Fibroblast of villous mesenchyme (primary cell): ENCODE results near the gene KIF6. TPM values are rescaled to one million over a fixed set of nuclear protein-coding genes. Genes with fewer than 3 reads are reported as not detected.

Source experiments
- DNase-seq: peaks from one replicate; pipeline ENCODE4 v3.0.0-alpha.2; 2010; ENCODE audit warnings: low read depth
- H3K4me3 ChIP-seq: 2 replicates; pipeline ENCODE4 v1.5.1; 2011; ENCODE audit warnings: low read depth, mild to moderate bottlenecking, low read length
- CTCF ChIP-seq: IDR thresholded peaks from 2 replicates; pipeline ENCODE4 v1.5.1; 2012; ENCODE audit warnings: low read depth, mild to moderate bottlenecking, low read length; ENCODE audit not compliant: insufficient read depth
- total RNA-seq: library from RNA; depleted of rRNA; stranded (reverse); fragments of >200 nt; gene quantifications from 2 replicates; pipeline ENCODE4 v1.2.3, GENCODE V29; 2012

KIF6 gene
- total RNA-seq, 1 donor: 0.43 TPM

- no peak for DNase-seq
- TF ChIP-seq CTCF: no peak
- H3K4me3 ChIP-seq: no peak overlapping the region
Observed at GRCh38 chr6:39344821-39345280, 380.4 kb downstream of the KIF6 start.

- no peak for DNase-seq
- H3K4me3 ChIP-seq: no peak overlapping the region
- TF ChIP-seq CTCF: no peak
Observed at GRCh38 chr6:39343396-39343870, 381.8 kb downstream of the KIF6 start.

GRCh38 chr6:39342692-39343395 is 382.4 kb downstream of the KIF6 start:
- no peak overlapping the region for H3K4me3 ChIP-seq
- no peak for DNase-seq
- no peak for TF ChIP-seq CTCF

GRCh38 chr6:39341937-39342336 is 383.3 kb downstream of the KIF6 start:
- DNase-seq: no peak
- no peak overlapping the region for H3K4me3 ChIP-seq
- TF ChIP-seq CTCF: no peak

GRCh38 chr6:39341352-39341751 is 383.9 kb downstream of the KIF6 start:
- H3K4me3 ChIP-seq: no peak overlapping the region
- TF ChIP-seq CTCF: no peak
- no peak for DNase-seq

- DNase-seq: no peak
- no peak overlapping the region for H3K4me3 ChIP-seq
- no peak for TF ChIP-seq CTCF
Observed at GRCh38 chr6:39339868-39340550, 385.2 kb downstream of the KIF6 start.
